ENCODE results near the gene INAVA.
"Not testable (repeated sequence)": the region's sequence is repeated elsewhere in the genome, so short reads cannot be mapped to it uniquely, and the experiment has no call there.

The INAVA gene

GRCh38 chr1:200899015-200899386 is 4.3 kb downstream of the INAVA start:
- DNase-seq (ENCODE audit: low read depth in 3 of 3) = no peak

- no peak for DNase-seq (ENCODE audit: low read depth in 3 of 3)
Measured at GRCh38 chr1:200899451-200899915, 4.8 kb downstream of the INAVA start.

GRCh38 chr1:200899954-200900867 is 5.5 kb downstream of the INAVA start:
- no peak for DNase-seq (ENCODE audit: low read depth in 3 of 3)

- no peak for DNase-seq (ENCODE audit: low read depth in 3 of 3)
Measured at GRCh38 chr1:200900877-200901276, 6.2 kb downstream of the INAVA start.

DNA sequence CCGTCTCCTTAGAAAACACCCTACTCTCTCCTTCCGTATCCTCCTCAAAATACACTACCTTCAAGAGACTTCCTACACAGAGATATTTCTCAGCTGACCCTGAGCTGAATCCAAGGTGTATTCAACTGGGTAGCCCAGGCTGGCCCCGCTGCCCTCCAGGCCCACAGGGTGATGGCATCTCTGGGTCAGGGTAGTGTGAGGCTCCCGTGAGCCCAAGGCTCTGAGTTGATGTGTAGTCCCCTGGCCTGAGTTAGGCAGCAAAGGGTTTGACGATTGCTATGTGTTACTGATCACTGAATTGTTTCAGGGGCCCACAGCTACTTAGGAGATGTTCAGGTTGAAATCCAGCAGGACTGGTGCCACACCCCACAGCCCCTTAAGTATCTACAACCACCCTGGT is 6.7 kb downstream of the INAVA start:
- no peak for DNase-seq (ENCODE audit: low read depth in 3 of 3)

DNA sequence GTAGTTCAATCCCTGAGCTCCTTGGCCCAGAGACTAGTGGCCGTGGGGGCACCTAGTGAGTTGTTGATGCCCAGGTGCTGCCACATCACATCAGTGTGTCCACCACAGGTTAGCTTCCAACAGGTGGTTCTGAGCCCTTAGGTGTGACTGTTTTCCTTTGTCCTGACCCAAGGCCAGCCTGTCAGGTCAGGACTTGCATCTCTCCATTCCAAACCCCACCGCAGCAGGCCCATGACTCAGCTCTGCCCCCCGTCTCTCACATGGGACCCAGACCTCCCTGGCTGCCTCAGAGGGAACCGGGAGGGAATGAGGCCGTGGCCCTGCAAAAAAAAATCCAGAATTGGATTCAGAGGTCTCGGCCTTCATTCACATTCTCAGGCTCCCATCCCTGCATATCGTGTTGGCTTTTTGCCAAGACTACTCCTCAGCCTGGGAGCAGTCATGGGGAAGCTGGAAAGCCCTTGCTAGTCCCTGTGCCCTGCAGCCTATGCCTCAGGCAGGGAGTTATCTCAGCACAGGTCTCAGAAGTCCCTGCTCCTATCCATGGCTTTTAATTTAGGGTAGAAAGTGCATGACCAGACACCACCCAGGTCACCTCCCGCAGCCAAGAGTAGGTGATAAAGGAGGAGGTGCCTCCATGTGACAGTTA is 7.2 kb downstream of the INAVA start:
- no peak for DNase-seq (ENCODE audit: low read depth in 3 of 3)

GRCh38 chr1:200903793-200904192 is 9.1 kb downstream of the INAVA start:
- DNase-seq (ENCODE audit: low read depth in 3 of 3) = no peak

- no peak for DNase-seq (ENCODE audit: low read depth in 3 of 3)
Measured at GRCh38 chr1:200904772-200905171, 10.1 kb downstream of the INAVA start.

- DNase-seq (ENCODE audit: low read depth in 3 of 3) = peak in 1 of 3 experiments; percentile 35
Measured at GRCh38 chr1:200905411-200906052, 10.8 kb downstream of the INAVA start.

DNA sequence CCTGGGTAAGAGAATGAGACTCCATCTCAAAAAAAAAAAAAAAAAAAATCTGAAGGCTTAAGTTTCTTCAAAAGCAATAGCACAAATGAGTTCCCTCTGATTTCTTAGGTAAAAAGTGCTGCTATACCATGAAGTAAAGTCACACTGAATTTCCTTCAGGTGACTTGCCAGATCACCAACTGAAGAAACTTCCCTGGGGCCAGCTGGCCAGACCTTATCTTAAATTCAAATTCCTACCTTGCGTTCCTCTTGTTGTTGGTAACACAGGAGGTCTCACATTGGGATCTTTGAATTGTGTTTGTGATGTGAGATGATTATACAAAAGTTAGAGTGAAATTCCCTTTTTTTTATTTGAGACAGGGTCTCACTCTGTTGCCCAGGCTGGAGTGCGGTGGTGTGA is 11.8 kb downstream of the INAVA start:
- no peak for DNase-seq (ENCODE audit: low read depth in 3 of 3)

- DNase-seq (ENCODE audit: low read depth in 3 of 3) = no peak
Measured at GRCh38 chr1:200907611-200908097, 13.0 kb downstream of the INAVA start.

- no peak for DNase-seq (ENCODE audit: low read depth in 3 of 3)
Measured at GRCh38 chr1:200908191-200908868, 13.6 kb downstream of the INAVA start.

DNA sequence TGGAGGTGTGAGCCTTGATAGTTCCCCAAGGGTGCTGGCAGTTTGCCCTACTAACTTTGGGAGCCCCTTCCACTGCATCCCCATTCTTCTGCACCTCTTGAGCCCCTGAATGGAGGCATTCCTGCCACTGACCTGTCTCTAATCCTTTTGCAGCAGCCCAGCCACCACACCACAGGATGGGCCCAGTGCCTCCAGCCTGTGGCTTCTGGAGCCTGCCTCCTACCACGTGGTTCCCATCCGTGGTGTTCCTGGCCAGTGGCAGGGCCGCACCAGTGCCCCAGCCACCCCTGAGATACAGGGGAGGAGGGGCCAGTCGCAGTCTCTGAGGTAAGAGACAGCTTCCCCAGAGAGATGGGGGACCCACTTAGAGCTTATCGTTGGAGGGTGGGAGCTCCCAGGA is 14.4 kb downstream of the INAVA start:
- no peak for DNase-seq (ENCODE audit: low read depth in 3 of 3)

DNA sequence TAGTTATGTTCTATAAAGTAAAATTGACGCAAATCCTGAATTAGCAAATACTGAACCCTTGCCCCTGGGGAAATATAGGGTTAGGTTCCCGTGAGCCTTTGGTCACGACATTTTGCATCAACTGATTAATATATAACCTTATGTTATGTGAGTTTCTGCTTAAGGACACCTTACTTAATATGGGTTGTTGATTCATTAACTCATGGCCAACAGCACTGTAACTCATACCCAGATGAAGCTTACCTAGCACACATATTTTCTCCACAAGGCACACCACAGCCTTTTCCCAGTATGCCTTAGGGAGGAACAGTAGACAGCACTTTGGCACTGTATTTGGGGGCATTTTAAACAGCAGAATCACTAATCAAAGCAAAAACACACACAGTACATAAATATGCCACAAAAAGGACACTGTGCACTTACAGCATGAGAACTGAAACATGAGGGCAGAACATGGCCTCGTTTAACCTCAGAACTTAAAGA is 15.1 kb downstream of the INAVA start:
- DNase-seq (ENCODE audit: low read depth in 3 of 3) = no peak

GRCh38 chr1:200911361-200911760 is 16.7 kb downstream of the INAVA start:
- DNase-seq (ENCODE audit: low read depth in 3 of 3) = no peak

GRCh38 chr1:200911936-200912335 is 17.2 kb downstream of the INAVA start:
- not testable (repeated sequence) for DNase-seq (ENCODE audit: low read depth in 3 of 3)

GRCh38 chr1:200912737-200913407 is 18.2 kb downstream of the INAVA start:
- no peak for DNase-seq (ENCODE audit: low read depth in 3 of 3)

- DNase-seq (ENCODE audit: low read depth in 3 of 3) = no peak
Measured at GRCh38 chr1:200916152-200916551, 21.5 kb downstream of the INAVA start.

DNA sequence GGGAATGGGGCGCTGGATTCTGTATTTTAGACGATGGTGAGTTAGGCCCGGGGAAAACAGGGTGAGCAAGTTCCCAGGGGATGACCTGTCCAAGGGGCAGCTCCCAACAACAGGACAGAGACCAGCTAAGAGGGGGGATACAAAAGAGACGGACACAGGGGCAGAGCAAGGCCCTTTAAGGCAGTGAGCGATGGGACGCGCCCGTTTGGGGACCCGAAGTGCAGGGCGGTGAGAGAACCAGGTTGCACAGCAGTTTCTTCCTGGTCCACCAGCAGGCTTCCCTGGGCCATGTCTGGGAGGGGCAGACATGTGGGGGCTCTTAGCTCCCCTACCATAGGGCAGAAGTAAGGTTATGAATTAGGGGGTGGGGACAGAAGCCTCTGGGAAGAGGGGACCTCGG is 22.0 kb downstream of the INAVA start:
- DNase-seq (ENCODE audit: low read depth in 3 of 3) = no peak

DNA sequence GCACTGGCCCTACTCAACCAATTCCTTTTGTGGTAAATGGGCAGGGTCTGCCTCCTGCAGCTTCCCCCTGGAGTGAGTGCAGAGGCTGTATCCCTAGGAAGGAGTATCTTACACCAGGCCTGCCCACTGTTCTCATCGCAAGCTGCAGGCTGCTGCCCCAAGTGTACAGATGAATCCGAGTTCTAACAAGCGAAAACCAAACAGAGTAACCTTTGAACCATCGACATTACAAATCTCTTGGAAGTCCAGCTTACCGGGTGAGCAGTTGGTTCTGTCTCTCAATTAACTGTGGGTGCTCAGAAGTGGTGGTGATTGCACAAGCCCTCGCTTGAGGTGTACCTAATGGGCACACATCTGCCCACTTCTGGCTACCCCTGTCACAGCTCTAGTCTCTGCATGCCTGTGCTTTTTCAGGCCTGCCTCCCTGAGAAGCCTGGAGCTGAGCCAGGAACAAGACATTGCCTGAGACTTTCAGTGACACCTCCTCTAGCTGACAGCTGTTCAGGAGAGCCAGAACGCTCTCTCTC is 22.7 kb downstream of the INAVA start:
- DNase-seq (ENCODE audit: low read depth in 3 of 3) = no peak

DNA sequence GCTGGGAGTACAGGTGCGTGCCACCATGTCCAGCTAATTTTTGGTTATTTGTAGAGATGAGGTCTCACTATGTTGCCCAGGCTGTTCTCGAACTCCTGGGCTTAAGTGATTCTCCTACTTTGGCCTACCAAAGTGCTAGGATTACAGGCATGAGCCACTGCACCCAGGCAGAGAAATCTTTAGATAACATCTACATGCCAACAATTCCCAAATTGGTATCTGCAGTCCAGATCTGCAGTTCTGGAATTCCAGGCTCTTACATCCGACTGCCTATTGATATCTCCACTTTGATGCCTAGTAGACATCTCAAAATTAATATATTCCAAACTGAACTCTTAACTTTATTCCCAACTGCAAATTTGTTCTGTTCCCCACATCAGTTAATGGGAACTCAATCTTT is 23.3 kb downstream of the INAVA start:
- DNase-seq (ENCODE audit: low read depth in 3 of 3) = no peak
